T-helper 1 cell (primary cell): ENCODE results near the gene PPFIA1.
A peak's percentile ranks its signal among the peaks of the same experiment; 100 is the strongest.

Source experiments
- DNase-seq, 5 donors: peaks; one replicate each; pipeline ENCODE4 v3.0.0-alpha.2; 2012 to 2020

PPFIA1 gene

DNA sequence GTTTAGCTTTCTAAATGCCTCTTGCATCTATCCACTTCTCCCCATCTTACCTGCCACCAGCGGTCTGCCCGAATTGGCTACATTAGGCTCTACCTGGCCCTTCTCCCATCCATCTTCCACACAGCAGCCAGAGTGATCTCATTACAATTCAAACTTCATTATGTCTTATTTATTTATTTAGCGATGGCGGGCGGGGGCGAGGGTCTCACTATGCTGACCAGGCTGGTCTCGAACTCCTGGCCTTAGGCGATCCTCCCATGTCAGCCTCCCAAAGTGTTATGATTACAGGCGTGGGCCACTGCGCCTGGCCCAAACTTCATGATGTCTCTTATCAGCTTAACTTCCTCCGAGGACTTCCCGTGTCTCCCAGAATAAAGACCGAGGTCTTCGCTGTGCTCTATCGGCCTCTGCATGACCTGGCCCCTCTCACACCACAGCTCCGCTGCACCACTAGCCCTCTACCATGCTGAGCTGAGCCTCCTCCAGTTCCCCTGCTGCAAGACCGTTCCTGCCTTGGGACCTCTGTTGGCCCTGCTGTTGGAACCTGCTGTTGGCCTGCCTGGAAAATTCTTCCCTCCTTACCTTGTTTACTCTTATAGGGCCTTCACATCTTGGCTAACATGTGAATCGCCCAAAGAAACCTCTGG is 127.0 kb downstream of the PPFIA1 start:
- DNase-seq: no peak

DNA sequence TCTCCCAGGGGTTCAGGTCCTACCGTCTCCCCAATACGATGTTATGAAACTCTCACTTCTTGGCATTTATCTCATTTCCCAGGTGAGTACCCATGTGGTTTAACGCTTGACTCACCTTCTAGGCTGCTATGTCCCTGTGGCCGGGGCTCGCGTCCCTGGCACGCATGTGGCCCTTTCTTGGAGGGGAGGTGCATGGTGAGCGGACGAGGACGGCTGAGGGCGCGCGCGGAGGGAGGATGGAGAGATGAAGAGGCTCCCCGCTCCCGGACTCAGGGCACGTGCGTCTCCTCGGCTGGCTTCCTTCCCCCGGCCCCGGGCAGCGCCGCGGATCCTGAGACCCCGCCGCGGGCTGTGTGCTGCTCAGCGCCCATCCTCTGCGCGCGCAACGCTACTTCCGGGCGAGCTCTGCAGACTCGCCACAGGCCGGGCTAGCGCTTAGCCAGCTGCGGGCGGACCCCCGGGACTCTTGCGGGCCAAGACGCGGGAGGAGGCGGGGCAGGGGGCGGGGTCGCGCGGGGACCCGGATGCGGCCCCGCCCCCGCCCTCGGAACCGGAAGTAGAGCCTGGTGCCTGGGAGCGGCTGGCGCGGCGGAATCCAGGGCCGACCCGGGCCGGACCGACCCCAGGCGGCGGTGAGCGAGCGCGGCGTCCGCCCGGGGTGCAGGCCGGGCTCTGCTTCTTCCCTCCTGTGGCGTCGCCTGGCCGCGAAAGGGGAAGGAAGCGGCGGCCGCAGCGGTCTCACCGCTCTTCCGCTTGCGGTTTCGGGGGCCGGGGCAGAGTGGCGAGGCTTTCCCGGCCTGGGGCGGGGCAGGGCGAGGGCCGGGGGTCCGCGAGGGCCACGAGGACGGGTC is 127.7 kb downstream of the PPFIA1 start, which contains the start of gene CTTN:
TSS of gene CTTN (plus strand) at position 547 of the 851 bp plus-strand sequence. CDS start 8,769 bp downstream, outside the sequence.
- DNase-seq: peak; percentile 30 to 71 (median 47)

DNA sequence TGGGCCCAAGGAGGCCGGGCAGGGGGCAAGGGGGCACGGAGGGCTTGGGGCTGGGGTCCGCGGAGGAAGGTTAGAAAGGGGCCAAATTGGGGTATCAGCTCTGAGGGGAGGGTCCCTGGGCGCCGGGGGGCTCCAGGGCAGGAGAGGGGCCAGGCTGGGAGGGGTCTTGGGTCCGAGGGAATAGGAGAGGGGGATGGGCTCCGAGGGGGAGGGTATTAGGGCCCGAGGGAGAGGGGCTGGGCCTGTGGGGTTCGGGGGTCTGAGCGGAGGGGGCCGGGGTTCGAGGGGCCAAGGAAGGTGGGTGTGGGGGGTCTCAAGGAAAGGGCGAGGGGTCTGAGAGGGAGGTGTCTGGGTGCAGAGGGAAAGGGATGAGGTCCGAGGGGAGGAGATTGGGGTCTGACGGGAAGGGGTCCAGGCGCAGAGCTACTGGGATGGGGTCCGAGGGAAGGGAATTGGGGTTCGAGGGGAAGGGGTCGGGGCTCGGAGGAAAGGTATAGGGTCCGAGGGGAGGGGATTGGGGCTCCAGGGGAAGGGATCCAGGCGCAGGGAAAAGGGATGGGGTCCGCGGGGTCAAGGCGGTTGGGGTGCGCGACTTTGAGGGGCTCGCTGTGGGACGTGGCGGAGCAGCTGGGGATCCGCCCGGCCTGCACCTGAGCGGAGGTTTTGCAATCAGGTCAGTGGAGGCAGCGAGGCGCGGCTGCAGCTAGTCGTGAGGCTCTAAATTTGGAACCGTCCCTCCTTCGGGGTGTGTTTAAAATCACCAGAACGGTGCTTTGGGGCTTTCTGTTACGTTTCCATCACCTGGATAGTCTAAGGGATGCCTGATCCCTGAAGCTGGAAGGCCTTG is 128.6 kb downstream of the PPFIA1 start:
- no peak for DNase-seq

DNA sequence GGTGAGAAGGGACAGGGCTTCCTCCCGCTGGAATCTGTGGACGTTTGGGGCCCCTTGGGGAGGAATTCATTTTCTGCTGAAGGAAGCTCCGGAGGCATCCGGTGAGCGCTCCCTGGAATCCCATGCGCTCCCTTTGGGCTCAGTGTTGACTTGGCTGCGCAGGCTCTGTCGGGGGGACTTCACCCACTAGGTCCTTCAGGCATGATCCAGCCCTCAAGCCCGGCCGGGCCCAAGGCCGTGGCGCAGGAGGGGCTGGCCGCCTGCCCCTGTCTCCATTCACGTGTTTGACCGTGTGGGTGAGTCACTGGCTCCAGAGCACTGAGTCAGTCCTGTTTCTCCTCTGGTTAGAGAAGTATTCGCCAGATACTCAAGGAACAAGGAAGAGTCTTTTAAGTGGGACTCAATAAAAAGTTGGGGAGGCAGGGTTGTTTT is 129.2 kb downstream of the PPFIA1 start:
- no peak for DNase-seq

DNA sequence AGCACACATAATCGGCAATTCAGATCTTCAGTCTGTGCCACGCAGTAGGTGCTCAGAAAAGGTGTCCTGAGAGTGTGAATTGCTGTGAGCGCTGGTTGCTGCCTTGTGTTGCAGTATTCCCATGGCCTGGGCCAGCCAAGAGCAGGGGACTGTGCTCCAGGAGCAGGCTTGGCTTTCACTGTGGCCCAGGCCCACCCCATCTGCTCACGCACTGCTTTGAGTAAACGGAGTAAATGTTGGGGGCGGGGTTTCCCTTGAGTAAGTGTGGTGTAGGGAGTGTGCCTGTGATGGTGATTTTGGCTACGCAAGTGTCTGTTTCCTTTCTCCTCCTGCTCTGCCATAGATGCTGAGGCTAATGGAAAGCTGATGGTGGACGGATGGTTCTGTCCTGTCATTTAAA is 130.2 kb downstream of the PPFIA1 start:
- DNase-seq: no peak

DNA sequence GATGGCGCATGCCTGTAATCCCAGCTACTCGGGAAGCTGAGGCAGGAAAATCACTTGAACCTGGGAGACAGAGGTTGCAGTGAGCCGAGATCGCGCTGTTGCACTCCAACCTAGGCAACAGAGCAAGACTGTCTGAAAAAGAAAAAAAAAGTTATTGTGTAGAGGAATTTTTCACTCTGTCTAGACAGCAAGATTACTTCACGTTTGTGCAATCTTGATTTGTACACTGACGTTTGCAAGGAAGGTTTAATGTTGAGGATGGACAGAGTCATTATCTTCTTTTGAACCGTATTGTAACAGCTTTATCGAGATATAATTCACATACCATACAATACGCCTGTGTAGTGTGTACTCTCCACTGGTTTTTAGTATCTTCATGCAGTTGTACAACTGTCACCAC is 131.5 kb downstream of the PPFIA1 start:
- DNase-seq: no peak

DNA sequence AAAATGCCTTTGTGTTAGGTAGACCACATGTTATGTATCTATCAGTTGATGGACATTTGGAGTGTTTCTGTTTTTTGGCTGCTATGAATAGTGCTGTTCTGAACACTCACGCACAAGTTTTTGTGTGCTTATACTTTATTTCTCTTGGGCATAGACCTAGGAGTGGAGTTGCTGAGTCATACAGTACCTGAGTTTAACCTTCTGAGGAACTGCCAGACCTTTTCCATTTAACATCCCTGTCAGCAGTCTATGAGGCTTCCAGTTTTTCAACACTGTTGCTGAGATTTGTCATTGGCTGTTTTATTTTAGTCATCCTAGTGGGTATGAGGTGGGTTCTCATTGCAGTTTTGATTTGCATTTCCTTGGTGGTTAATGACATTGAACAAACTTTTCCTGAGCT is 132.2 kb downstream of the PPFIA1 start:
- DNase-seq: no peak

DNA sequence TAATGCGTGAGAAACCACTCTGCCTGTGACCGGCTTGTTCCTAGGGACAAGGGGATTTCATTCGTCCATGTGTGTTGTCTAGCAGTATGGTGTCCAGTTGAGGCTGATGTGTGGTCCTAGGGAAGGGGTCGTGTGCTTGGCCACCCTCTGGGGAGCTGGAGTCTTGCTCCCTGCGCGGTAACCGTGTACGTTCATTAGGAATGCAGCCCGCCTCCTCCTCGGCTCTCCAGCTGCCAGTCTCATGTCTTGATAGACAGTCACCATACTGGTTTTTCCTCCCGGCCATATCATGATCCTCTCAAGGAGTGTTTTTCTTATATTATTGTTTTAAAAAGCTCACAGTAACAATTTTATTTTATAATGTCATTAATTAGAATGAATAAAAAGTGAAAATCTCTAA is 133.8 kb downstream of the PPFIA1 start:
- DNase-seq: no peak

DNA sequence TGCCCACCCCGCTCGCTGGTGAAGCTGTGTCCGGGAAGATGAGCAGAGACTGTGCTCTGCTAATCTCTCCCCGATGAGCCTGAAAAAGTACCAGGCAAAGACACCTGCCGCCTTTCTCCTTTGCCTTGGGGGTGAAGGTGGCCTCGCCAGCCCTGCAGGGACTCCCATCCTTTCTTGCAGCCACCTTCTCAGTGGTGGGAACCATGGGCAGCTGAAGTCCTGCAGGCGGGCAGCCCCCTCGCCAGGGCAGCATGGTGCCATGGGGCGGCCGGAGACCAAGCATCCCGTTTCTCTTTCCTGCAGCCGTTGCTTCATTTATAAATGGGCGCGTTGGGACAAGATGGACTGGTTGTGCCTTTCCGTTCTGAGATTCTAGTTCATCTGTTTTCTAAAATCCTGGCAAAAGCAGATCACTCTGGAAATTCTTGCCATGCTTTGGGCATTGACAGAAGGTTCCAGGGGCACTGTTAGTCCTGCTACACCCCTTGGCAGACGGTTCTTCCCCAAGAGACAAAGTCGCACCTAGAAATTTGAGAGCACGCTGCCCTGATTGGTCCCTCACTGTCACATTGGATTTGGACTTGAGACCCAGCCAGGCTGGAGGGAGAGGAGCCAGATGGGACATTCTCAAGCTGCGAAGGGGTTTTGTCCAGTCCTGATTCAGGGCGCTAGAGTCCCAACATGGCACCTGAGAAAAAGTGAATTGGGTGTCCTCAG is 135.3 kb downstream of the PPFIA1 start:
- DNase-seq: no peak

DNA sequence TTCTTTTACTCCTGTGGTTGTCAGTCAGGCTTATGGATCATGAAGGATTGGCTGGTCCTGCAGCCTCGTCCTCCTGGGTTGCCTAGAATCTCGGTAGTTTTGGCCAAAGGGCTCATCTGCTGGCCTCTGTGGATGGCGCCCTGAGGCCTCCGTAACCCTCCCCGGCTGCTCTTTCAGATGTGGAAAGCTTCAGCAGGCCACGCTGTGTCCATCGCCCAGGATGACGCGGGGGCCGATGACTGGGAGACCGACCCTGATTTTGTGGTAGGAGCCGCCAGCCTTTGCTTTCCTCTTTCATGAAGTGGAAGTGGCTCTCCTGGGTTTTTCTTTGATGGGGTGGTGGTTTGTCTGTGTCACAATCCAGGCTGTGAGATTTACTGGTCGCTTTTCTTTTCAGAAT is 136.6 kb downstream of the PPFIA1 start:
- DNase-seq: no peak

DNA sequence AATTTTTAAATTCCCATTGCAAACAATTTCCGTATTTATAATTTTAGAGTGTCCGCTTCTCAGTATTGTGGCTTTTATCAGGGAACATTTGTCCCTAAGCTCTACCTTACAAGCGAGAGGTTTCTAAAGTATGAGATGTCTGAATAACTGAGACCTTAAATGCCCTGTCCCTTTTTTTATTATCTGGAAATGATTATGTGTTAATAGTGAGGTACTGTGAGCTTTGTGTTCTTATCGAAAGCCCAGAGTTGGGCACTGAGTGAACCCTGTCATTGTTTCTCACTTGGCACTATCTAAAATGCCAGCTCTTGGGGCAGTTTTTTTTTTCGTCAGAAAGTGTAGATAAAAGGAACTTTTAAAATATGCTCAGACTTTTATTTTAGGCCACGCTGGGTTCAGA is 137.3 kb downstream of the PPFIA1 start:
- DNase-seq: no peak

DNA sequence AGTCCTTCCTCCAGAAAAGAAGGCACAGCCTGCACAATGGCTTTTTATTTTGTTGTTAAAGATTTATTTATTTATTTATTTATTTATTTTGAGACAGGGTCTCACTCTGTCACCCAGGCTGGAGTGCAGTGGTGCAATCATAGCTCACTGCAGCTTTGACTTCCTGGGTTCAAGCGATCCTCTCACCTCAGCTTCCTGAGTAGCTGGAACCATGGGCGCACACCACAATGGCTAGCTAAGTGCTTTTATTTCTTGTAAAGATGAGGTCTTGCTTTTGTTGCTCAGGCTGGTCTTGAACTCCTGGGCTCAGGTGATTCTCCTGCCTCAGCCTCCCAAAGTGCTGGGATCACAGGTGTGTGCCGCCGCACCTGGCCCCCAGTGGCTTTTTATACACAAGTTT is 137.8 kb downstream of the PPFIA1 start:
- DNase-seq: peak in 1 of 5 donors; percentile 27

DNA sequence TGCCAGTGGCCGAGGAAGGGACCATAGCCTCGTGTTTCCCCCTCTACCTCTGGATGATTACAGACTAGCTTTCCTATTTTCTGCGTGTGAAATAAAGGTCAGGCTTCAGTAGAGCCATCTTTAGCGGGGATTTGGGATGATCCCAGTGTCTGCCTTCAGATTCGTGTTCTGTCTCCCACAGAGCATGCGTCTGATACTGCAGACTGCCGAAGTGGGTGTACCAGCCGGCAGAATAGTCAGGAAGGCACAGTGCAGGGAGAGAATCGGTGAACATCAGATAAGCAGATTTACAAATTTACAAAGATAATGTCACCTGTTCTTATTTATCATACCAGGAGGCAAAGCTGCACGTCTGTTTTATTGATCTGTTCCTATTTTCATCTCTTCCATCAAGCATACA is 138.9 kb downstream of the PPFIA1 start:
- DNase-seq: no peak

DNA sequence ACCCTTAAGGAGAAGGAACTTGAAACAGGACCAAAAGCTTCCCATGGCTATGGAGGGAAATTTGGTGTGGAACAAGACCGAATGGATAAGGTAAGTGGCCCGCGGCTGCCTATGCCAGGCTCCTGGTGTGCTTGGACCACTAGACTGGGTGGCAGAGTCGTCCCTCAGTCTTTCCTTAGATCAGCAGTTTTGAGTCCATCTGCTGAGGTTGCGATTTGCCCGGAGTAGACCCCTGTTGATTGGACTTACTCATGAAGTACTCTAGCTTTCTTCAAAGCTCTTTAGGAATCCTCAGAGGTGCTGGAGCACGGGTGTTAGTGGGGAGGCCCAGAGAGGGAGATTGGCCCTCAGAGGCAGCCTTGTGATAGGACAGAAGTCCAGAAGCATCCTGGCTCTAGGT is 139.4 kb downstream of the PPFIA1 start:
- DNase-seq: no peak

DNA sequence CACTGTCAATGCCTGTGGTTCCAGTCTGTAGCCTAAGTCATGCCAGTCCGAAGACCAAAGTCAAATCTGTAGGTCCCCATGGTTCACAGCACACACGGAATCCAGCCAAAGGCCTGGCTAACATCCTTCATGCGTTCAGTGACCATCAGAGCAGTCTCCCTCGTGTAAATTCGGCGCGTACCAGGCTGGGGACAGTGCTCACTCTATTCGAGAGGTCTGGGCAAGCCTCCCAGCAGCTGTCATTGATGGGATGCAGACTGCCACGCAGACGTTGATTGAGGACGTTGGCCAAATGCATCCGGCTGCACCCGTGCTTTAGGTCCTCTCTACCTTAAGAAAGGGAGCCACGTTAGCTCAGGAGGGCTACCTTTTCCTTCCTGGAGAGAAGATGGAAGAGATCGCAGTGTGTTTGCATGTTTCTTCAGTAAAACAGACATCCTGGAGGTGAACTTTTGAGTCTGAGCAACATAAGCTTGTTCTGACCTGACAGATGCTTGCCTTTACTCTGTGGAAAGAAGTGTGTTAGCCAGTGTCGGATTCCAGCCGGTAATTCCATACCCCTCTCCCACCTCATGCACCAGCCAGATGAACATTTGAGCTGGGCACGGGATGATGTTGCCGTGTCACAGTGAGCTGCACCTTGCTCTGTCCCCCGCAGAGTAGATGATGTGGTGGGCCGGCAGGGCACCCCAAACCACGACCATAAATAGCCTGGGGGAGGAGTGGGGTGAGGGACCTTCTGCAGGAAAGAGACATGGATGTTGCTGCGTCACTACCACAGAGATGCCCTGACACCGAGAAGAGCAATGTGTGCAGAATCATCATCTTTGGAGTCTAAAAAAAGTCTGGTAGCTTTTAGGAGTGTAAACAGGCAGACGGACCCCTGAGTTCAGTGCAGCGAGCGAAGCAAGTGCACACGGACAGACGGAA is 140.1 kb downstream of the PPFIA1 start:
- no peak for DNase-seq

DNA sequence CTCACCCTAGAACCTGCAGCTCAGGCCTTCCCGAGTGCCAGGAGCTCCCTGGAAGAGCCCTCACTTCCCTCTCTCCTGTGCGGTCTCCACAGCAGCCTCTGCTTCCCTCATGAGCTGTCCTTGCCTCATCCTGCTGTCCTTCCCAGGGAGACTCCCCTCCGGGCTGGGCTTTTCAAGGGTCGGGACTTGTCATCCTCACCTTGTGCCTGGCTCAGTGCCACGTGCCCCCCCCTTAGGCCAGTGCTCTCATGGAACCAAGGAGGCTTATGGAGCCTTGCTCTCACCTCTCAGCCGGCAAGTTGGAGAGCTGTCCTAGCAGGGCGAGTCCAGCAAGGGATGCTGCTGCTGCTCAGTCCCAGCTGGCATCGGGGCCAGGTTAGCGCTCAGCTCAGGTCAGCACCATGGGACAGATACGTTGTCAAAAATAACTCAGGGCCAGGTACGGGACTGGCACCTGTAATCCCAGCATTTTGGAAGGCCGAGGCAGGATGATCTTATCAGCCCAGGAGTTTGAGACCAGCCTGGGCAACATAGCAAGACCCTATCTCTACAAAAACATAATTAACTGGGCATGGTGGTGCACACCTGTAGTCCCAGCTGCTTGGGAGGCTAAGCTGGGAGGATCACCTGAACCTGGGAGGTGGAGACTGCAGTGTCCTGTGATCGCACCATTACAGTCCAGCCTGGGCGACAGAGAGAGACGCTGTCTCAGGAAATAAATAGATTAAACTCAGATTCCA is 141.4 kb downstream of the PPFIA1 start:
- no peak for DNase-seq

DNA sequence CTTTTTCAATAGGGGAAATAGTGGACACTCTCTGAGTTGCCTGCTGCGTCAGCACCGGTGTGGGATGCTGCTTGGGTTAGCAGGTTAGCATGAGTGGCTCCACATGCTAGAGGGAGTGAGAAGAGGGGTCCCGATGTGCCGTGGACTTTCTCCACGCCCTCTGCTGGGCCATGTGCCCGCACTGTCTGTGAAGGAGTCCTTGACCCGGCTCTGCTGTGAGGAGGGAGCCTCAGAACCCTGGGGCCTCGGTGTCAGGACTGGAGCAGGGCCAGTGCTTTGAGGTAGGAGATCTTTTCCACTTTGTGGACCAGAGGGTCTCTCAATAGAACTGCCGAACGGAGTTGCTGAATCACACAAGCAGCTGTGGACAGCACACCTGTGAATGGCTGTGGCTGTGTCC is 142.7 kb downstream of the PPFIA1 start:
- no peak for DNase-seq

DNA sequence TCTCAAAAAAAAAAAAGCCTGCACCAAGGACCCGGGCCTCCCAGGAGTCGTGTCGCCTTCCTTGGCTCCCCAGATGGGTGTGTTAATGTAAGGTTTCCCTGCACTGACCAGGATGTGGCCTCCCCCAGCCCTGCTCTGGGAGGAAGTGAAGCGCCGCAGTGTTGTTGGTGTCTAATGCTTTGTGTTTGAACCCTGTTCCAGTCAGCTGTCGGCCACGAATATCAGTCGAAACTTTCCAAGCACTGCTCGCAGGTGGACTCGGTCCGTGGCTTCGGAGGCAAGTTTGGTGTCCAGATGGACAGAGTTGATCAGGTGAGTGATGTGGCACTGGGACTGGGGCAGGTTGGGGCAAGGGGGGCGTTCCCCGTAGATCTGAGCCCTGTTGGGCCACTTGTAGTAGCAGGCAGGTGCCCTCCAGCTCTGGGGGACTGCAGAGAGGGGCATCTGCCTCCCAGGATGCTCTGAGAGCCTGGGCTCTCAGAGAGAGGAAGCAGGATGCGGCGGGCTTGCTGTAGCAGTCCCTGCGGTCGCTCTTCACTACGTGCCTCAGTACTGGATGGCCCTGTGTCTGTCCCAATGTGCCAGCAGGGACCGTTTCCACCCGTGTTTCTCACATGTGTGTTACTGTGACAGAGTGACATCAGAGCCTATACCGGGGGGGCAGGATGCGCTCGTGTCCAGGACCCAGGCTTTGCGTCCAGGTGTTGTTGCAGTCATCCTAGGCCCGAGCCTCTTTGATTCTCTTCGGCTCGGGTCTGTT is 144.0 kb downstream of the PPFIA1 start:
- no peak for DNase-seq

DNA sequence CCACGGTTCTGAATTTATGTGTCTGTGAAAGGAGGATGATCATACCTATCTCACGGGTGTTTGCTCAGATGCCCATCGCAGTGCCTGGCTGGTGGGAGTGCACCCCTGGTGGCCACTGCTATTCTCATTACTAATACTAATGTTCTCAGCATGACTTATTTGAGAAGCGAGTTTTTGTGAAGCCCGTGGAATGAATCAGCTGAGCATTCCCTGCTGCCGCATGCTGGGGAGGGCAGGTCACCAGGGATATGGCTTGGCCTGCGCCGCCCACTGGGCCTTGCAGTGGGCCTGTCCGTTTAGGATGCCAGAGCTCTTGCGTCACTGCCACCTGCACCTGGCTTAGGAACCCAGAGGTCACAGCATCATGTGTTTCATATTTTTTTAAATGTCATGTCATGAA is 144.7 kb downstream of the PPFIA1 start:
- DNase-seq: no peak
